DMS114 treated with DMSO at 0.1 percent for 48 hours (cell line): ENCODE results near the gene TRIM31.
"Not testable (repeated sequence)": the region's sequence is repeated elsewhere in the genome, so short reads cannot be mapped to it uniquely, and the experiment has no call there.

Experiments
- DNase-seq: peaks from one replicate; lab custom pipeline; 2025; ENCODE audit not compliant: unreplicated experiment; lab: John Stamatoyannopoulos, UW

The TRIM31 gene

GRCh38 chr6:30149858-30150550 is 37.1 kb upstream of the TRIM31 start:
- no peak for DNase-seq

DNA sequence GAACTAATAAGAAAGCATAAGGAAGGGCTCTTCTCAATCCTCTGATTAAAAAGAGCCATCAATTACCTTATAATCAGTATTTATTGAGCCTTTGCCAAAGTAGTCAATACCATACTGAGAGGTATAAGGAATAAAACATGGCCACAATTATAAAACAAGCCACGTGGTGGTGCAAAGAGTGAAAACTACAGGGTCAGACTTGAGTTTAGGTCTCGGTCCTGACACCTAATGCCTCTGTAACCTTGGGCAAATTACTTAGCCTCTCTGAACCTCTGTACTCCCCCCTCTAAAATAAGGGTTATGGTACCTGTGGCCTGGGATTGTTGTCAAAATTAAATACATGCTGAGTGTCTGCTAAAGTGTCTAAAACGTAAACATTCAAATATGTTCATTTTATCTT is 36.3 kb upstream of the TRIM31 start:
- DNase-seq = no peak

DNA sequence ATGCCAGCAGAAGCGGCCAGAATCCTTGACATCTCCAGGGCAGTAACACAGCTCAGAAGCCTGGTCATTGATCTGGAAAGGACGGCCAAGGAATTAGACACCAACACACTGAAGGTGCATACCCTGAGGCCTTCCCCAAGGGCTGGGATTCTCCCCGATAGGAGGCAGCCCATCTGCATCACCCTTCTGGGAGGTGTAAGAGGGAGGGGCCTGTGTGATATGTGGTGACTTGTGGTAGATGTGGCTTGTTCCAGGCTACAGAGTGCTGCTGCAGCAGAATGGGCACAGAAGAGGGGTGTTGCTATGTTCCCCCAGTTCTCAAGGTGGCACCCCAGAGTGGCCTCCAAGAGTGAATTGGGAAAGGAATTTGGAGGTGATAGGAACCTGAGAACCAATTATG is 34.2 kb upstream of the TRIM31 start:
- no peak for DNase-seq

DNA sequence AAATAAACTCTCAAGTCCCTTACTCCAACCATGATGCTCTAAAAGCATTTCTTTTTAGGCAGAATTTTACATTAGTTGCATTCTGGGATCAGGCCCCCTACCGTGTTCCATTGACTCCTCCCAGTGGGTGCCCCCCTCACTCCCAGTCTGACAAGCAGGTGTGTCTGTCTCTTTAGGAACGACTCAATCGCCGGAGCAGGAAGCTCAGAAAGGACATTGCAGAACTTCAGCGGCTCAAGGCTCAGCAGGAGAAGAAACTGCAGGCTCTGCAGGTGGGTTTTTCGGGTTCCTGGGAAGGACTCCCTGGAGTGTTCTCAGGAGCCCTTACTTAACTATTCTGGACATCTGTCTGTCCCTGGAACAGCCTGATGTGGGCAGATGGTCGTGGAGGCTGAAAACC is 32.9 kb upstream of the TRIM31 start:
- DNase-seq = no peak

GRCh38 chr6:30144811-30145210 is 31.9 kb upstream of the TRIM31 start:
- DNase-seq = no peak

- no peak for DNase-seq
These were observed 30.9 kb upstream of the TRIM31 start for GRCh38 chr6:30143780-30144179.

- DNase-seq = no peak
These were observed 29.8 kb upstream of the TRIM31 start for GRCh38 chr6:30142665-30143064.

DNA sequence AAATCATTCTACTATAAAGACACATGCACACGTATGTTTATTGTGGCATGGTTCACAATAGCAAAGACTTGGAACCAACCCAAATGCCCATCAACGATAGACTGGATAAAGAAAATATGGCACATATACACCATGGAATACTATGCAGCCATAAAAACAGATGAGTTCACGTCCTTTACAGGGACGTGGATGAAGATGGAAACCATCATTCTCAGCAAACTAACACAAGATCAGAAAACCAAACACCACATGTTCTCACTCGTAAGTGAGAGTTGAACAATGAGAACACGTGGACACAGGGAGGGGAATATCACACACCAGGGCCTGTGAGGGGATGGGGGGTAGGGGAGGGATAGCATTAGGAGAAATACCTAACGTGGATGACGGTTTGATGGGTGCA is 27.4 kb upstream of the TRIM31 start:
- not testable (repeated sequence) for DNase-seq

GRCh38 chr6:30136570-30137286 is 23.8 kb upstream of the TRIM31 start:
- DNase-seq = no peak

DNA sequence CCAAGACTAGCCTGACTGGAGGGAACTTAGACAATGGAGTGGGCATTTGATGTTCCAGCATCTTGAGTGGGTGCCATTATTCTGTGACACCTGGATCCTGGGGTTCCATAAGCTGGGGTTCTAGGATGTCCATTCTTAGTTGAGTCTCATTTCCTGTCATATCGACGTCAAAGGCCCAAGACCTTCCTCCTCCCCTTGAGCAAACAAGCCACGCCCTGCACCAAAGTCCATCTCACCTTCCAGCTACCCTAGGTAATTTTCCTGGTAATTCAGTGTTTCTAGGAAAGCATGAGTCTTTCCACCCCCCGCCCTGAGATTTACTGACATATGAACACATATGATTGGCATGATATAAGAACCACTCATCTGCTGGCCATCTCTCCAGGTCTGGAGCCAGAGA is 22.9 kb upstream of the TRIM31 start, which contains the start of gene TRIM40:
TSS of gene TRIM40 (plus strand) at position 384 of the 400 bp plus-strand sequence. CDS start 897 bp downstream, outside the sequence.
- DNase-seq = no peak

DNA sequence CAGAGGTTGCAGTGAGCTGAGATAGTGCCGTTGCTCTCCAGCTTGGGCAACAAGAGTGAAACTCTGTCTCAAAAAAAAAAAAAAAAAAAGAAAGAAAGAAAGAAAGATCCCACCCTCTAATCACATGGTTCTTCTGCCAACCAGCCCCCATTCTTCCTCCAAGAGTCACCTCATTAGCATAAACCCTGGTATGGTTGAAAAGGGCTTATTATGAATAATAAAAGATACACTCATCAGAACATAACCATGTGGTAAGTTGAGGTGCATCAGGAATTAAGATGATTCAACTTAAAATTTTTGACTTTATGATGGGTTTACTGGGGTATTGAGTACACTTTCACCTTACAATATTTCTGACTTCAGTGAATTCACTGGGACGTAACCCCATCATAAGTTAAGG is 22.3 kb upstream of the TRIM31 start:
- no peak for DNase-seq

GRCh38 chr6:30131947-30132497 is 19.1 kb upstream of the TRIM31 start:
- no peak for DNase-seq

GRCh38 chr6:30130887-30131862 is 18.3 kb upstream of the TRIM31 start:
- DNase-seq = peak; percentile 82

- DNase-seq = no peak
These were observed 17.3 kb upstream of the TRIM31 start for GRCh38 chr6:30130179-30130679.

GRCh38 chr6:30129265-30130178 is 16.6 kb upstream of the TRIM31 start:
- DNase-seq = no peak

- DNase-seq = no peak
These were observed 14.6 kb upstream of the TRIM31 start for GRCh38 chr6:30127238-30128093.

DNA sequence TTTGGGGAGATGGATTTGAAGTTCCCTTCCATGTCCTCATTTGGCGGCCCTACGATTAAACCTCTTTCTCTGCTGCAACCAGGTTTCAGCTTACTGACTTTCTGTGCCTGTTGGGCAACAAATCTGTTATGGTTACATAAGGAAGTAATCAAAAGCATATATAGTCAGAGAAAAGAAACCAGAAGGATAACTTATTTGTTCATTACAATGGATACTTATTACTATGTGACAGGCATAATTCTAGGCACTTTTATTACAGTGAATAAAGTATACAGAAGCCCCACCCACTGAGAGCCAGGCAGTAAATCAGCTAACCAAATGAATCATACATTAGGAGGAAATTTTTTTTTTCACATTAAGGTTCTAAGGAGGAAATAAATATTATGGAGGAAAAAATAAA is 9.6 kb upstream of the TRIM31 start:
- no peak for DNase-seq

GRCh38 chr6:30121446-30122366 is 8.8 kb upstream of the TRIM31 start:
- DNase-seq = no peak
